Measurements from ENCODE around the gene NUP85.

The NUP85 gene

DNA sequence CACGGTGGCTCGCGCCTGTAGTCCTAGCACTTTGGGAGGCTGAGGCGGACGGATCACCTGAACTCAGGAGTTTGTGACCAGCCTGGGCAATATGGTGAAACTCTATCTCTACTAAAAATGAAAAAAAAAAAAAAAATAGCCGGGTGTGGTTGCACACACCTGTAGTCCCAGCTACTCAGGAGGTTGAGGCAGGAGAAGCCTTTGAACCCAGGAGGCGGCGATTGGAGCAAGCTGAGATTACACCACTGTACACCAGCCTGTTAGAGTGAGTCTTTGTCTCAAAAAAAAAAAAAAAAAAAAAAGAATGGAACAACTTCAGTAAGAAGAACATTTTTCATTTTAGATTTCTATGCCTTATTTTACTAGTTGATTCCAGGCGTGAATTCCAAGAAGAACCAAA is 2.7 kb downstream of the NUP85 start:
- no peak for TF ChIP-seq EZH2 (IDR thresholded peaks at IDR 0.05; ENCODE audit: borderline replicate concordance, low read length)
- TF ChIP-seq, protein P1, sequence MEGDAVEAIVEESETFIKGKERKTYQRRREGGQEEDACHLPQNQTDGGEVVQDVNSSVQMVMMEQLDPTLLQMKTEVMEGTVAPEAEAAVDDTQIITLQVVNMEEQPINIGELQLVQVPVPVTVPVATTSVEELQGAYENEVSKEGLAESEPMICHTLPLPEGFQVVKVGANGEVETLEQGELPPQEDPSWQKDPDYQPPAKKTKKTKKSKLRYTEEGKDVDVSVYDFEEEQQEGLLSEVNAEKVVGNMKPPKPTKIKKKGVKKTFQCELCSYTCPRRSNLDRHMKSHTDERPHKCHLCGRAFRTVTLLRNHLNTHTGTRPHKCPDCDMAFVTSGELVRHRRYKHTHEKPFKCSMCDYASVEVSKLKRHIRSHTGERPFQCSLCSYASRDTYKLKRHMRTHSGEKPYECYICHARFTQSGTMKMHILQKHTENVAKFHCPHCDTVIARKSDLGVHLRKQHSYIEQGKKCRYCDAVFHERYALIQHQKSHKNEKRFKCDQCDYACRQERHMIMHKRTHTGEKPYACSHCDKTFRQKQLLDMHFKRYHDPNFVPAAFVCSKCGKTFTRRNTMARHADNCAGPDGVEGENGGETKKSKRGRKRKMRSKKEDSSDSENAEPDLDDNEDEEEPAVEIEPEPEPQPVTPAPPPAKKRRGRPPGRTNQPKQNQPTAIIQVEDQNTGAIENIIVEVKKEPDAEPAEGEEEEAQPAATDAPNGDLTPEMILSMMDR (IDR thresholded peaks at IDR 0.05; ENCODE audit: low read length), result no peak
- Histone ChIP-seq H3K4me2 (ENCODE audit: low read length) (no peak overlapping the region), H3K27me3 (ENCODE audit: insufficient read depth, low read length) (no peaks in the 10 kb centered on the region), H3F3A (ENCODE audit: insufficient read depth, low read length) (no peaks in the 10 kb centered on the region), H3K79me2 (ENCODE audit: insufficient read depth, low read length) (peaks cover 21% of the 10 kb centered on the region), H2AFZ (ENCODE audit: low read length) (no peak overlapping the region), H3K27ac (ENCODE audit: low read depth, low read length, poor library complexity, severe bottlenecking) (no peak overlapping the region), H3K9me3 (ENCODE audit: low read length) (no peaks in the 10 kb centered on the region), H3K4me3 (ENCODE audit: low read depth, low read length, poor library complexity, severe bottlenecking) (no peak overlapping the region), H3K4me1 (ENCODE audit: insufficient read depth, low read length, severe bottlenecking) (peaks cover 20% of the 10 kb centered on the region), H3K36me3 (ENCODE audit: insufficient read depth, low read length) (peaks cover 48% of the 10 kb centered on the region), H3K9me2 (ENCODE audit: low read depth, low read length) (no peaks in the 10 kb centered on the region), H3K9ac (ENCODE audit: low read length) (no peak overlapping the region), H4K20me1 (ENCODE audit: insufficient read depth, low read length) (no peaks in the 10 kb centered on the region)

DNA sequence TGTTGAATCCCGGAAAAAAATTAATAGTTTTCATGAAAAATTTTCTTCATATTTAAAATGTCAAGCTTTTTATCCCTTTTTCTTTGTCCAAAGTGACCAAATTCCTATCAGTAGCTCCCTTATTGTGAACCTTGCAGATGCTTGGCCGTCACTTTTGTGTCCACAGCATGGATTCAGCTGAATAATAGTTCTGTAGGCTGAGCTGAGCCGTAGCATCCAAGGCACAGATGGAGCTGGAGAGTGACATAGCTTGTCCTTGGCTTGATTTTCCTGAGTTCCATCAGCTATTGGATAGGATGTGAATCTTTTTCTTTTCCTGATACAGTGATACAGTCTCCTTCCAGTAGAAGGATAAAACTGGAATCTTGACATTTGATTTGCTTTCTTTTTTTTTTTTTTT is 3.6 kb downstream of the NUP85 start:
- no peaks in the 10 kb centered on the region for H3K27me3 ChIP-seq (ENCODE audit: insufficient read depth, low read length)
- peaks cover 20% of the 10 kb centered on the region for H3K4me1 ChIP-seq (ENCODE audit: insufficient read depth, low read length, severe bottlenecking)
- no peak overlapping the region for H3K9ac ChIP-seq (ENCODE audit: low read length)
- H2AFZ ChIP-seq (ENCODE audit: low read length), result no peak overlapping the region
- TF ChIP-seq, protein P1 (IDR thresholded peaks at IDR 0.05; ENCODE audit: low read length), result no peak
- no peak for TF ChIP-seq EZH2 (IDR thresholded peaks at IDR 0.05; ENCODE audit: borderline replicate concordance, low read length)
- no peaks in the 10 kb centered on the region for H4K20me1 ChIP-seq (ENCODE audit: insufficient read depth, low read length)
- no peak overlapping the region for H3K27ac ChIP-seq (ENCODE audit: low read depth, low read length, poor library complexity, severe bottlenecking)
- no peaks in the 10 kb centered on the region for H3F3A ChIP-seq (ENCODE audit: insufficient read depth, low read length)
- H3K79me2 ChIP-seq (ENCODE audit: insufficient read depth, low read length), result peaks cover 21% of the 10 kb centered on the region
- H3K4me3 ChIP-seq (ENCODE audit: low read depth, low read length, poor library complexity, severe bottlenecking), result no peak overlapping the region
- no peaks in the 10 kb centered on the region for H3K9me3 ChIP-seq (ENCODE audit: low read length)
- no peak overlapping the region for H3K4me2 ChIP-seq (ENCODE audit: low read length)
- H3K36me3 ChIP-seq (ENCODE audit: insufficient read depth, low read length), result peaks cover 55% of the 10 kb centered on the region
- no peaks in the 10 kb centered on the region for H3K9me2 ChIP-seq (ENCODE audit: low read depth, low read length)

DNA sequence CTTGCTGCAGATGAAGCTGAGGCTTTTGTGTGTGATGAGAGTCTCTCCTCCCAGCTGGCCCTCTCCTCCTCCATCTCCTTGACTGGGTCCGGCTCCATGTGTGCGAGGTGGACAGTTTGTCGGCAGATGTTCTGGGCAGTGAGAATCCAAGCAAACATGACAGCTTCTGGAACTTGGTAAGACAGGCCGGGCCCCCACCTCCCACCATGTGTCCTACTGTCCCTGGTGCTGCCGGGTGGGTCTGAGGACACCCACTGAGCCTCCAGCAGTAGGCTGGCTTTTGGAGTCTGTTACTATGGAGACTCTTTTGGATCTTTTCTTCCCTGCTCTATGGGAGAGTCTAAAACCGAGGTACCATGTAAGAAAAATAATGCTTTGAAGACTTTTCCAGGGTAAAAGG is 12.7 kb downstream of the NUP85 start:
- Histone ChIP-seq H3K36me3 (ENCODE audit: insufficient read depth, low read length) (peaks cover 83% of the 10 kb centered on the region), H3K27me3 (ENCODE audit: insufficient read depth, low read length) (no peaks in the 10 kb centered on the region), H3K4me1 (ENCODE audit: insufficient read depth, low read length, severe bottlenecking) (no peaks in the 10 kb centered on the region), H3K9me2 (ENCODE audit: low read depth, low read length) (no peaks in the 10 kb centered on the region), H3K4me2 (ENCODE audit: low read length) (no peak overlapping the region), H3F3A (ENCODE audit: insufficient read depth, low read length) (no peaks in the 10 kb centered on the region), H3K27ac (ENCODE audit: low read depth, low read length, poor library complexity, severe bottlenecking) (no peak overlapping the region), H3K79me2 (ENCODE audit: insufficient read depth, low read length) (no peaks in the 10 kb centered on the region), H3K4me3 (ENCODE audit: low read depth, low read length, poor library complexity, severe bottlenecking) (no peak overlapping the region), H3K9ac (ENCODE audit: low read length) (no peak overlapping the region), H2AFZ (ENCODE audit: low read length) (no peak overlapping the region), H3K9me3 (ENCODE audit: low read length) (no peaks in the 10 kb centered on the region), H4K20me1 (ENCODE audit: insufficient read depth, low read length) (no peaks in the 10 kb centered on the region)
- no peak for TF ChIP-seq EZH2 (IDR thresholded peaks at IDR 0.05; ENCODE audit: borderline replicate concordance, low read length)
- TF ChIP-seq, protein P1 (IDR thresholded peaks at IDR 0.05; ENCODE audit: low read length), result no peak

Measured in OCI-LY1 (cell line).